SU-DHL-6 (cell line): Measurements from ENCODE around the gene ERCC5.

Experiments used
- H2AFZ ChIP-seq: fragments of 200-600 bp; sonication (generic); 2 replicates; pipeline ENCODE4 v1.6.1; 2014; ENCODE audit warnings: low read depth, mild to moderate bottlenecking, moderate library complexity, mixed read lengths, antibody characterized with exemption, low read length; ENCODE audit not compliant: severe bottlenecking
- H3F3A ChIP-seq: fragments of 200-600 bp; shearing (Covaris generic); 2 replicates; pipeline ENCODE4 v1.6.0; 2016; ENCODE audit warnings: antibody characterized with exemption, mild to moderate bottlenecking; ENCODE audit not compliant: insufficient read depth
- H3K27ac ChIP-seq: fragments of 200-600 bp; sonication (generic); 2 replicates; pipeline ENCODE4 v1.5.1; 2016; ENCODE audit warnings: low read depth, mild to moderate bottlenecking, low read length, moderate library complexity, mixed read lengths
- H3K27me3 ChIP-seq: fragments of 200-600 bp; sonication (generic), shearing (Covaris generic); 2 replicates; pipeline ENCODE4 v1.6.0; 2014; ENCODE audit warnings: mild to moderate bottlenecking, low read length
- H3K36me3 ChIP-seq: fragments of 200-600 bp; sonication (generic); 2 replicates; pipeline ENCODE4 v1.6.1; 2014; ENCODE audit warnings: mild to moderate bottlenecking, low read length, mixed read lengths
- H3K4me2 ChIP-seq: fragments of 300-600, 200-600 bp; shearing (Covaris generic), sonication (generic); 2 replicates; pipeline ENCODE4 v1.6.0; 2014; ENCODE audit warnings: low read length, low read depth, mild to moderate bottlenecking; ENCODE audit not compliant: poor library complexity, severe bottlenecking
- H3K4me3 ChIP-seq: fragments of 200-600 bp; sonication (generic); 2 replicates; pipeline ENCODE4 v1.5.1; 2014; ENCODE audit warnings: antibody characterized with exemption, low read length, mild to moderate bottlenecking, mixed read lengths; ENCODE audit not compliant: insufficient read depth, poor library complexity, severe bottlenecking
- H3K79me2 ChIP-seq: fragments of 200-600 bp; sonication (generic); 2 replicates; pipeline ENCODE4 v1.6.1; 2014; ENCODE audit warnings: mild to moderate bottlenecking, low read length, moderate library complexity; ENCODE audit not compliant: insufficient read depth
- H3K9ac ChIP-seq: fragments of 200-600 bp; sonication (generic); 2 replicates; pipeline ENCODE4 v1.7.0; 2014; ENCODE audit warnings: mild to moderate bottlenecking, low read length
- H3K9me2 ChIP-seq: fragments of 200-600 bp; sonication (generic); replicated peaks from 2 replicates; pipeline ENCODE4 v1.6.1; 2014; ENCODE audit warnings: low read length; ENCODE audit not compliant: insufficient read depth
- H3K9me3 ChIP-seq: fragments of 200-600 bp; sonication (generic); 2 replicates; pipeline ENCODE4 v1.6.1; 2014; ENCODE audit warnings: low read length, mixed read lengths; ENCODE audit not compliant: insufficient read depth
- H4K20me1 ChIP-seq: fragments of 200-600 bp; sonication (generic); 2 replicates; pipeline ENCODE4 v1.6.1; 2014; ENCODE audit warnings: low read depth, mild to moderate bottlenecking, antibody characterized with exemption, low read length, moderate library complexity, mixed read lengths
- CTCF ChIP-seq: fragments of 200-600 bp; sonication (generic); IDR thresholded peaks from one replicate; pipeline ENCODE4 v1.5.1; 2017; ENCODE audit warnings: antibody characterized with exemption, mild to moderate bottlenecking, low read length, moderate library complexity; ENCODE audit not compliant: insufficient read depth, poor library complexity, severe bottlenecking
- EZH2phosphoT487 ChIP-seq: fragments of 200-600 bp; sonication (generic), shearing (Covaris generic); conservative IDR thresholded peaks from 2 replicates; pipeline ENCODE4 v1.6.1; 2018; ENCODE audit warnings: mild to moderate bottlenecking, antibody characterized with exemption, low read length, moderate library complexity, mixed read lengths

Gene ERCC5

GRCh38 chr13:102800145-102801041 lies 45.4 kb upstream of the ERCC5 start:
- no peaks in the 10 kb centered on the region for H3K9me3 ChIP-seq
- no peaks in the 10 kb centered on the region; the same call in 1 of the 2 replicates for H3K79me2 ChIP-seq
- no peak overlapping the region for H3K27ac ChIP-seq
- H3F3A ChIP-seq, result peaks cover 8% of the 10 kb centered on the region; the same call in 1 of the 2 replicates
- no peak for TF ChIP-seq EZH2phosphoT487
- TF ChIP-seq CTCF, result peak; percentile 30
- H3K9ac ChIP-seq, result peak overlapping the region; percentile 62
- peak overlapping the region; percentile 91 for H2AFZ ChIP-seq
- peak overlapping the region; percentile 78 for H3K4me2 ChIP-seq
- peak overlapping the region; percentile 77 for H3K4me3 ChIP-seq
- no peaks in the 10 kb centered on the region for H3K27me3 ChIP-seq
- no peaks in the 10 kb centered on the region for H4K20me1 ChIP-seq
- H3K36me3 ChIP-seq, result no peaks in the 10 kb centered on the region
- no peaks in the 10 kb centered on the region for H3K9me2 ChIP-seq

- Histone ChIP-seq H3K36me3 (no peaks in the 10 kb centered on the region), H3K9ac (no peak overlapping the region), H3K27ac (no peak overlapping the region), H3F3A (no peaks in the 10 kb centered on the region), H2AFZ (no peak overlapping the region), H3K9me2 (no peaks in the 10 kb centered on the region), H3K4me2 (no peak overlapping the region), H4K20me1 (no peaks in the 10 kb centered on the region), H3K4me3 (no peak overlapping the region), H3K9me3 (no peaks in the 10 kb centered on the region), H3K27me3 (no peaks in the 10 kb centered on the region), H3K79me2 (no peaks in the 10 kb centered on the region)
- TF ChIP-seq EZH2phosphoT487 (no peak), CTCF (no peak)
These were observed 40.2 kb upstream of the ERCC5 start for GRCh38 chr13:102805680-102806079.

- Histone ChIP-seq H3K9me3 (no peaks in the 10 kb centered on the region), H3K27me3 (no peaks in the 10 kb centered on the region), H3K9ac (no peak overlapping the region), H4K20me1 (no peaks in the 10 kb centered on the region), H3K4me3 (no peak overlapping the region), H3F3A (no peaks in the 10 kb centered on the region), H3K36me3 (no peaks in the 10 kb centered on the region), H3K27ac (no peak overlapping the region), H2AFZ (no peak overlapping the region), H3K9me2 (no peaks in the 10 kb centered on the region), H3K4me2 (no peak overlapping the region), H3K79me2 (no peaks in the 10 kb centered on the region)
- TF ChIP-seq CTCF (no peak), EZH2phosphoT487 (no peak)
These were observed 38.1 kb upstream of the ERCC5 start for GRCh38 chr13:102807699-102808098.
